Inflammatory macrophage treated with lipopolysaccharide for 1 hour (primary cell): ENCODE results near the gene PCBP3.

ENCODE experiments used
- DNase-seq, 2 donors: peaks; one replicate each; pipeline ENCODE4 v3.0.0-alpha.2; 2020 to 2022

The PCBP3 gene

GRCh38 chr21:45735259-45736000 is 91.9 kb downstream of the PCBP3 start:
- DNase-seq = no peak

DNA sequence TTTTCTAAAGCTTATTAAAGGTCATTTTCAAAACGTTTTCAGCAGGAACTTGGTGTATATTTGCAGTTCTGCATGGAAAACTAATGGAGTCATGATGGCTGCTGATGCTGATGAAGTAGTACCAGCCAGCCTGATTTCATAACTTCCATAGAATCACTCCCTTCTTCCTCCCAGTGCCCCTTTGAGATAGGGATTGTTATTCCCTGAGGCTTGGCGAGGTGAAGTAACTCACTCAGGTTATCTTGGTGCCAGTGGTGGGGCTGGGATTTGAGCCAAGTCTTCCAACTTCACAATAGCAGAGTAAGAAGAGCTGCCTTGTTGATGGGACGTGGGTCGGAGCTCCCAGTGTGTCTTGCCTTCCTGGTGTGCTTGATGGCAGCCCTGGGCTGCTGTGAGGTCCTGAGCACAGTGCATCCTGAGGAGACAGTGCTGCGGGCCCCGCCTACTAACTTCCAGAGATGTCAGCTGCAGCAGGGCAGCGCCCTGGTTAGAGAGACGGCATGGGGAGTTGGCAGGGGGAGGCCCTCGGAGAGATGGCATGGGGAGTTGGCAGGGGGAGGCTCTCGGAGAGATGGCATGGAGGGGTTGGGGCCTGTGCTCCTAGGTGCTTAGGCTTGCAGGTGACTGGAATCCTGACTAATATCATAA is 92.6 kb downstream of the PCBP3 start:
- no peak for DNase-seq

GRCh38 chr21:45736690-45737484 is 93.4 kb downstream of the PCBP3 start:
- no peak for DNase-seq

DNA sequence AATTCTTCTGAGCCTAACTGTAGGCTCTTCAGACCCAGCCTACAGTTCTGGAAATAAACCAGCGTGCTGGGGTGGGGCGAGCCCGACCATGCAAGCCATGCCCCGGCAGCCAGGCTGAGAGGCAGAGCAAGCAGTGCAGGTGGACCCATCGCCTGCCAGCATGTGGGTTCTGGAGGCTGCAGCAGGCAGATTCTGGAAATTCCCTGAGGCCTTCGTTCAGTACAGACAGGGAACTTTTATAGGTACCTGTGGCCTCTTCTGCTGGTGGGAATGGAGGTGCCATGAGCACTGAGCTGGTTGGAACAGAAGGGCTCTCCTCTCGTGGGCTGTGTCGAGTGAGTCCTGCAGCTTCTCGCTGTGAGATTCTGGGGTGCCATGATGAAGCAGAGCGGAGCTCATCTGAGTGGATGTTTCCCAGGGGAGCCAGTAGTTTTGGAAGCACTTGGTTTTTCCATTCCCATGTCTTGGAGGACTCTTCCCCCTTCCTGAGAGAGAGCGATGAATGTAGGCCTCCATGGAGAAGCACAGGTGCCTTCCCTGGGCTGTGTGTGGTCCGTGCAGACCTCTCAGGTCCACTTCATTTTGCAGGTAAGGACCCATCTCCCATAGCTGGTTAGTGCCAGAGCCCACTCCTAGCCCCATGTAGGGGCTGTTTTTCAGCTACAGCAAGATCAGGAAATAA is 94.1 kb downstream of the PCBP3 start:
- DNase-seq = no peak

DNA sequence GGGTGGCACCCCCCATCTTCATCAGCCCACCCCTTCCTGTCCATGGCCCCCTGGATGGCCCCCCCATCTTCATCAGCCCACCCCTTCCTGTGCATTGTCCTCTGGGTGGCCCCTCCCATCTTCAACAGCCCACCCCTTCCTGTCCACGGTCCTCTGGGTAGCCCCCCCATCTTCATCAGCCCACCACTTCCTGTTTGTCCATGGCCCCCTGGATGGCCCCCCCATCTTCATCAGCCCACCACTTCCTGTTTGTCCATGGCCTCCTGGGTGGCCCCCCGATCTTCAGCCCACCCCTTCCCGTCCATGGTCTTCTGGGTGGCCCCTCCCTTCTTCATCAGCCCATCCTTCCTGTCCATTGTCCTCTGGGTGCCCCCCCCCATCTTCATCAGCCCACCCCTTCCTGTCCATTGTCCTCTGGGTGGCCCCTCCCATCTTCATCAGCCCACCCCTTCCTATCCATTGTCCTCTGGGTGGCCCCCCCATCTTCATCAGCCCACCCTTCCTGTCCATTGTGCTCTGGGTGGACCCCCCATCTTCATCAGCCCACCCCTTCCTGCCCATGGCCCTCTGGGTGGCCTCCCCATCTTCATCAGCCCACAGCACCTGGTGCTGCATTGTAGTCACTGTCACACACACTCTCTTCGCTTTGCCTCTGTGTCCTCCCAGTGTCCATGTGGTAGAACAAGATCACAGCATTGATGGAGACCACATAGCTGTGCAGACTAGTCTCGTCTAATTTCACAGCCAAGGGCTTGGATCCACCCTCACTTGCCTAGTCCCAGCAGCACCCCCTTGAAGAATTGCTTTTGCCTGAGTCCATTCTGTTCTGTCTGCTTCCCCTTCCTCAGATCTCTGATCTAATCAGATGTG is 95.9 kb downstream of the PCBP3 start:
- no peak for DNase-seq

DNA sequence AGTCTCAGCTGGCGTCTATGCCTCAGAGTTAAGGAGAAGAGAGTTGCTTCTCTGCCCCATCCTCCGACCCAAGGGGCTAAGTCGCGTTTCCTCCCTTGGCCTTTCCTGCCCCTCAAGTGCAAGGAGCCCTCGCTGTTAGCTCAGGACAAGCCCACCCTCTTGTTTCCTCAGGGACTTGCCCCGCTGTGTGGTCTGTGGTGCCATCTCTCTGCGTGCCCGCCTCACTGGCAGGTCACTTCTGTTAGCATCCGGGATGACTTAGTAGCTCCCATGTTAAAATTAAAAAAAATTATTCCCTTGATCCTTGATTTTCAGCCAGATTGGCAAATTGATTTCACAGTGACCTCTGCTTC is 96.5 kb downstream of the PCBP3 start:
- no peak for DNase-seq

GRCh38 chr21:45740491-45741357 is 97.2 kb downstream of the PCBP3 start:
- no peak for DNase-seq

- no peak for DNase-seq
Measured at GRCh38 chr21:45741691-45742090, 98.2 kb downstream of the PCBP3 start.

DNA sequence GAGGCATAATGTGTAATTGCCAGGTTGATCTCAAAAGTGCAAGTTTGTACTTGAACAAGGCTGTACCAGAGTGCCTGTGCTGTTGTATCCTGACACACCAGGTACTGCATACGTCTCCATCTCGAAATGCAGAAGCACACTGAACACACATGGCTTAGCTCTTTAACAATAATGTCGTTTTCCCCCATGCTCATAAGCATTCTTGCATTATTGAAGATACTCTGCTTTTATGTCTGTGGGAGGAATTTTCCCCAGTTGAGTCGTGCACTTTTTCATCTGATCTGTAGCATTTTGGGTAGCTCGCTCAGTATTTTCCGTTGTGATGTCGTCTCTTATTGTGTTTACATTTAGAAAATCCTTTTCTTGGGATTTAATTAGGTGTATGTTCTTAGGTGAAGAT is 98.7 kb downstream of the PCBP3 start:
- no peak for DNase-seq

DNA sequence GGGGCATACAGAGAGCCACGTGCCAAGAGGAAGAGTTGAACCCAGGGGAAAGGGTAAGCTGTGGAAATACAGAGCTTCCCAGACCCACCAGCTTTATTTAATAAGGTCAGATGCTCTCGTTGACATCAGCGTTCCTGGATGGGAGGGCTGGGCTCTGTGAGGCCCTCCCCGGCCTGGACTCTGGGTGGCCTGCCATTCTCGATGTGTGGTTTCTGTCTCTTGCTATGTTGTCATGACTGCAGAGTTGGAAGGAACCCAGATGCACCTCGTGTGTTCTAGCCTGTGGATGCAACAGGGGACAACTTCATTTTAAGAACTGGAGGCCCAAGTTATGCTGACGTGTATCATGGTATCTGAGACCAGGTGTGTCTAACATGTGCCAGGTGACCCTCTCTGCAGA is 101.7 kb downstream of the PCBP3 start:
- no peak for DNase-seq

DNA sequence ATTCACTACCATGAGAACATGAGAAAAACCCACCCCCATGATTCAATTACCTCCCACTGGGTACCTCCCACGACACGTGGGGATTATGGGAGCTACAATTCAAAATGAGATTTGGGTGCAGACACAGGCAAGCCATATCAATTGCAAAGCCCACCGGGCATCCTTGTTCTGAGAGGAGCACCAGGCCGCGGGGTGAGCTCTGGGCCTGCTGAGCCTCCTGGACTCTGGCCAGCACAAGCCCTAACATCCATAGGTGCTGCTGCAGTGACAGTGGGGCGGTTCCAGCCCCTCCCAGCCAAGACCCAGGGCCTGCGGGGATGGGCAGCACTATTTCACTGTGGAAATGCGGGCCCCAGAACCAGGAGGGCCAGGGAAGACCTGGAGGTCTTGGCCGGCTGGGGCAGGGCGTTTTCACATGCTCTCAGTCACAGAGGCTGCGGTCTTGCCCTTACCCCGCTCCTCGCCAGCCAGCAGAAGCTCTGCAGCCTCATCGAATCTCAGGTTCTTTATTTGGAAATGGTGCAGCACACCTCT is 103.8 kb downstream of the PCBP3 start:
- no peak for DNase-seq

GRCh38 chr21:45747802-45748445 is 104.4 kb downstream of the PCBP3 start:
- DNase-seq = no peak

- DNase-seq = no peak
Measured at GRCh38 chr21:45748593-45748992, 105.1 kb downstream of the PCBP3 start.

DNA sequence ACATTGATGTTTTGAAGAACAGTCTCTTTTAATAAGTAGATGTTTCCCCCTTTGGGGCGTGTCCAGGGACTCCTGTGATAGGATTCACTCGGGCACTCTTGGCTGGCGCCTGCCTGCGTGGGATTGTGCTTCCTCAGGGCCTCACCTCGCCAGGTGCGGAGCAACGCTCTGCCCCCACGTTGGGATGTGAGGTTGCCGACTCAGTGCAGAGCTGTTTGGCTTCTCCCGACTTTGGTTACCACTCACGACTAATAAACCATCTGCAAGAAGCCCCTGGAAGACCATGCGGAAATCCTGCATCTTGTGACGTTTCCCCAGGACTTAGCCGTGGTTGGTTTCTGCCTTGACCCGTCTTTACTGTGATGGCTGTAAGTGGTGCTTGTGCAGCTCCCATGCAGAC is 106.4 kb downstream of the PCBP3 start:
- no peak for DNase-seq

GRCh38 chr21:45750936-45751335 is 107.4 kb downstream of the PCBP3 start:
- no peak for DNase-seq

GRCh38 chr21:45753445-45753844 is 109.9 kb downstream of the PCBP3 start:
- DNase-seq = no peak

DNA sequence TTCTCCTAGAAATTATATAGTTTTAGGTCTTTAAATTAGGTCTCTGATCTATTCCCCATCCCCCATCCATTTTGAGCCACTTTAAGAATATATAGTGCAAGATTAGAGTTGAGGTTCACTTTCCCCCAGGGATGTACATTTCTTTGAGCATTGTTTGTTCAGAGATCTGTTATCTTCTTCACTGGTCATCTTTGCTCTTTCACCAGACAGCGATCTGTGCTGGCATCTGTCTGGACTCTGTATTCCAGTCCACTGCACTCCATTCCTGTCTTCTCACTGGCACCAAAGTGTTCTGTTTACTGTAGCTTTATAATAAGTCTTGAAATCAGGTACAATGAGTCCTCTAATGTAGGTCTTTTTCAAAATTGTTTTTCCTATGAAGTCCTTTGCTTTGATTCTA is 112.5 kb downstream of the PCBP3 start:
- DNase-seq = no peak

- no peak for DNase-seq
Measured at GRCh38 chr21:45756669-45757068, 113.1 kb downstream of the PCBP3 start.

DNA sequence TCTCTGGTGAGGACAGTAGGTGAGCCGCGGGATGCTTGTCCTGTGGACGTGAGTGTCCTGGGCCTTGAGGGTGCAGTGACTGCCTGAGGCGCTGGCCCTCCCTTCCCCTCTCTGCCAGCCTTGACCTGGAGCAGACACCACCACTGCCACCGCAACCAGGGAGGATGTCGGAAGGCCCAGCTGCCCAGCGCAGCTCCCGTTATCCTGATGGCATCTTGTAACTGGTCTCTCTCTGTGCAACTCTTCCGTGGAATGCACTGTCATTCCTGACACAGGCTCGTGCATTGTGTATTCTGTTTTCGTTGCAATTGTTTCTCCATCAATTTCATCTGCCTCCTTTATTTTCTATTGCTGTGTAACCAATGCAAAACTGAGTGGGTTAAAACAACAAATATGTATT is 118.2 kb downstream of the PCBP3 start:
- no peak for DNase-seq

- DNase-seq = no peak
Measured at GRCh38 chr21:45763074-45763473, 119.5 kb downstream of the PCBP3 start.

DNA sequence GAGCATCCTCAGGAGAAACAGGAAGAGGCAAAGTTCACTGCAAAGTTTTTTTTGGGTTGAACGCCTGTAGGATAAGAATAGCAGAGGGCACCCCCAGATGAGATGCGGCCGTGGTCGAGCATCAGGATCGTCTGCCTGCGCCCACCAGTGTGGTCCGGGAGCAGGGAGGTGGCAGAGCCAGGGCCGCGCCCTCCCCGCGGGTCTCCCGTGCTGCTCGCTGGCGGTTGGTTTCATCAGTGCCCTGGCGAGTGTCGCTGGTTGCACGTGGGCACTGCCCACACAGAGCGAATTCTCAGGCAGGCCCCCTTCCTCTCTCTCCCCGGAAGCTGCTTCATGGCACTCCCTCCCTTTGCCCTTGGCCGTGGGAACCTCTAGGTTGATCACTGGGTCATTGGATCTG is 120.0 kb downstream of the PCBP3 start:
- no peak for DNase-seq
